GM10847 (cell line): ENCODE results near the gene RRP15.

Experiments used
- POLR2A ChIP-seq: IDR thresholded peaks from 2 replicates; pipeline ENCODE4 v1.6.1; 2011; ENCODE audit not compliant: insufficient read length; ENCODE audit errors: extremely low read depth

RRP15 gene

GRCh38 chr1:218380125-218380977 lies 95.3 kb downstream of the RRP15 start:
- TF ChIP-seq POLR2A: no peak

- TF ChIP-seq POLR2A: no peak
Measured at GRCh38 chr1:218382261-218382660, 97.2 kb downstream of the RRP15 start.

GRCh38 chr1:218383051-218383450 lies 98.0 kb downstream of the RRP15 start:
- TF ChIP-seq POLR2A: no peak

GRCh38 chr1:218383681-218384080 lies 98.6 kb downstream of the RRP15 start:
- TF ChIP-seq POLR2A: no peak

- TF ChIP-seq POLR2A: no peak
Measured at GRCh38 chr1:218384581-218384993, 99.5 kb downstream of the RRP15 start.
